Stimulated activated CD4-positive, alpha-beta T cell treated with anti-CD3 and anti-CD28 coated beads, Interleukin-2, amount 100 ng/mL, for 48 hours (primary cell): ENCODE results near the gene GATA3.

Source experiments
- DNase-seq, 2 donors: peaks; one replicate each; pipeline ENCODE4 v3.0.0-alpha.2; 2020

GATA3 gene

DNA sequence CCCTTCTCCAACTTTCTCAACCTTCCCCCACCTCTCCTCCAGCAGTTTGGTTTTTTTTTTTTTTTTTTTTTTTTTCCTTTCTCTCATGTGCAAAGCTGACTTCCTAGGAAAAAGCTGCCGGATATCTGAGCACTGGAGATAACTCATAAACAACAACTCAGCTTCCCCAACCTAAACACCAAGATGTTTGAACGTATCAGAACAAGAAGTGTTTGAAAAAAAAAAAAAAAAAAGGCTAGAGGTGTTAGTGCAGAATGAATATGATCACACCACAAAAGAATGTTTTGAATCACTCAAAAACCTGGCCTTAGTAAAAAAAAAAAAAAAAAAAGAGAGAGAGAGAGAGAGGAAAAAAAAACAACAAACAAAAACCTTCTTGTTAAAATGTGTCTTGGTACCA lies 11.2 kb downstream of the GATA3 start:
- no peak for DNase-seq

DNA sequence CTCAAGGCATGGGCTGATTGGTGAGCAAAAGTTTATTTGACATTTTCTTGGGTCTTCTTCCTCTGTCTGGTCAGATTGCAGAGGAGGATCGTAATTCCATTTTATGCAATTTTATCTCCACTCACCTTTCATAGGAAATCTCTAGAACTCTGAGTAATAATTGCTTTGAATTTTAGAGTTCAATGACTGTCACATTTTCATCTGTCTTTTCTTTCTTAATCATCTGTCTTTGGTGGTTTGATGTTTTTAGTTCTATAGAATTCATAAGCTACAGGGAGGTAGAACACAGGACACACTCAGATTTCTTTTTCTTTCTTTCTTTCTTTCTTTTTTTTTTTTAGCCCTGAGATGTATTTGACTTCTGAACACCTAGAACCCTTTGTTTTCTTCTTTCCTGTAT lies 11.6 kb downstream of the GATA3 start:
- no peak for DNase-seq

GRCh38 chr10:8066797-8067196 lies 12.3 kb downstream of the GATA3 start:
- DNase-seq: no peak

DNA sequence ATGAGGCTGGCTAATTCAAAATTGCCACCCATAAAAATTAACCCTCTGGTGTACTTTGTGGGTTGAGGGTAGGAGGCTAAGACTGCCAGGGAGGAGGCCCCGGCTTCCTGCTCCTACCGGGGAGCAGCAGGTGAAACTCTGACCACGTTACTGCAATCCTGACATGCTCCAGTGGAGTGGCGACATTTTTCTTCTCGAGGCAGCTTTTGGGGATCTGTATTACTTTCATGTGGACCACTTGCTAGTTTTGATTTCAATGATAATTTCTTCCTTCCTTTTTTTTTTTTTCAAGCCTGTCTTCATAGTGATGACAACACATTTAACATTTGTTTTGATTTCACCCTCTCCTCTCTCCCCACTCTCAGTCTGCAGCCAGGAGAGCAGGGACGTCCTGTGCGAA lies 14.6 kb downstream of the GATA3 start:
- no peak for DNase-seq

GRCh38 chr10:8069627-8070026 lies 15.1 kb downstream of the GATA3 start:
- no peak for DNase-seq

- DNase-seq: no peak
Measured at GRCh38 chr10:8070440-8070839, 16.0 kb downstream of the GATA3 start.

DNA sequence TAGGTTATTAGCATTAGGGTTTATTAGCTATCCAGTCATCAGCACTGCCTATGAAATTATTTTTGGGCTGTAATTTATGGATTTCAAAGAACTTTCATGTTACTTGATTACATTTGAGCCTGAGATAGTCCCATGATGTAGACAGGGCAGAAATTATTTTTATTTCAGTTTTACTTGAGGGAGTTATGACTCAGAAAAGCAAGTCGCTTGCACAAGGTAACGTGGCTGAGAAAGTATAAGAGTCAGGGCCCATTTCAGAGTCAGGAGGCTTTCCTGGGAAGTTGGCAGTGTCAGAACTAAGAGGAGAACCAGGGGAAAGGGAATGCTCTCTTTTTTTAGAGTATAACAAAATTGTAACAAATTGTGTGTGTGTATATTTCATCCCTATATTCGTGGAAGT lies 16.5 kb downstream of the GATA3 start:
- DNase-seq: no peak

DNA sequence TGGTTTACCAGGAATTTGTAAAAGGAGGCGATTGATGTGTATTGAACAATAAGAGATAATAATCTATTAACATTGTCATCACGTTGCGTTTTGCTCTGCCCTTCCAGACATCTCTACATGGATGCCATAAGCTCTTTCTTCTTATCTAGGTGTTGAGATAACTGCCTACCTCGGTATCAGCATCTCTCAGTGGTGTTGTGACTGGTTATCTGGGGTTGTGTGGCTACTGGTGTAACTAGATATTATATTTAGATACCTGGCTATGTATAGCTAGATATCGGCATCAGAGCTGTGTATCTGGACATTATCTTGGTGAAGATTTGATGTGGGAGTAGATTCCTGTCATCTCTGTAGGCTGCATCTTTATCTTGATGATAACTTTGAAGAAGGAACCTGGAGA lies 17.2 kb downstream of the GATA3 start:
- no peak for DNase-seq

DNA sequence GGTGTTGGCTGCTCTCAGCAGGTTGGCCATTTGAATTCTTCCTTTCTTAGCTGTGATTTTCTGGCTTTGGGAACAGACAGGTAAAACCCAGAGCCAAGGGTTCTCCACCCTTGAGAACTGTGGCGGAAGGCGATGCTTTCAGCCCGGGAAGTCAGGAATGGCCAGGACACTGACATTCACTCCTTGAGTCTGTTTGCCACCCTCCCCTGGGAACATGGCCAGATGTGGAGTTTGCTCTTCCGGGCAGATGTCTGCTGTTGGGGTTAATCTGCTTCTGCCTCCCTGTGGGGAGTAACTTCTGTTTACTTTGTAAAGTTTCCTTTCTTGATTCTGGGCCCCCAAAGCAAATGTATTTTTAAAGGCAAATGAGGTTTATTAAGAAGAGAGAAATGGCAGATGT lies 17.7 kb downstream of the GATA3 start:
- DNase-seq: no peak

DNA sequence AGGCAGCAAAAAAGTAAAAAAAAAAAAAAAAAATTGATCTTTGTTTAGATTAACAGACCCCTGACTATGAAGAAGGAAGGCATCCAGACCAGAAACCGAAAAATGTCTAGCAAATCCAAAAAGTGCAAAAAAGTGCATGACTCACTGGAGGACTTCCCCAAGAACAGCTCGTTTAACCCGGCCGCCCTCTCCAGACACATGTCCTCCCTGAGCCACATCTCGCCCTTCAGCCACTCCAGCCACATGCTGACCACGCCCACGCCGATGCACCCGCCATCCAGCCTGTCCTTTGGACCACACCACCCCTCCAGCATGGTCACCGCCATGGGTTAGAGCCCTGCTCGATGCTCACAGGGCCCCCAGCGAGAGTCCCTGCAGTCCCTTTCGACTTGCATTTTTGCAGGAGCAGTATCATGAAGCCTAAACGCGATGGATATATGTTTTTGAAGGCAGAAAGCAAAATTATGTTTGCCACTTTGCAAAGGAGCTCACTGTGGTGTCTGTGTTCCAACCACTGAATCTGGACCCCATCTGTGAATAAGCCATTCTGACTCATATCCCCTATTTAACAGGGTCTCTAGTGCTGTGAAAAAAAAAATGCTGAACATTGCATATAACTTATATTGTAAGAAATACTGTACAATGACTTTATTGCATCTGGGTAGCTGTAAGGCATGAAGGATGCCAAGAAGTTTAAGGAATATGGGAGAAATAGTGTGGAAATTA lies 19.4 kb downstream of the GATA3 start:
- DNase-seq: no peak

DNA sequence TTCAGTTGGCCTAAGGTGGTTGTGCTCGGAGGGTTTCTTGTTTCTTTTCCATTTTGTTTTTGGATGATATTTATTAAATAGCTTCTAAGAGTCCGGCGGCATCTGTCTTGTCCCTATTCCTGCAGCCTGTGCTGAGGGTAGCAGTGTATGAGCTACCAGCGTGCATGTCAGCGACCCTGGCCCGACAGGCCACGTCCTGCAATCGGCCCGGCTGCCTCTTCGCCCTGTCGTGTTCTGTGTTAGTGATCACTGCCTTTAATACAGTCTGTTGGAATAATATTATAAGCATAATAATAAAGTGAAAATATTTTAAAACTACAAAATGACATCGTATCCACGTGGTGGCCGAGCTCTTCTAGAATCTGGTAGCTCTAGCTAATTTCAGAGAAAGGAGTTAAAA lies 20.4 kb downstream of the GATA3 start:
- no peak for DNase-seq

DNA sequence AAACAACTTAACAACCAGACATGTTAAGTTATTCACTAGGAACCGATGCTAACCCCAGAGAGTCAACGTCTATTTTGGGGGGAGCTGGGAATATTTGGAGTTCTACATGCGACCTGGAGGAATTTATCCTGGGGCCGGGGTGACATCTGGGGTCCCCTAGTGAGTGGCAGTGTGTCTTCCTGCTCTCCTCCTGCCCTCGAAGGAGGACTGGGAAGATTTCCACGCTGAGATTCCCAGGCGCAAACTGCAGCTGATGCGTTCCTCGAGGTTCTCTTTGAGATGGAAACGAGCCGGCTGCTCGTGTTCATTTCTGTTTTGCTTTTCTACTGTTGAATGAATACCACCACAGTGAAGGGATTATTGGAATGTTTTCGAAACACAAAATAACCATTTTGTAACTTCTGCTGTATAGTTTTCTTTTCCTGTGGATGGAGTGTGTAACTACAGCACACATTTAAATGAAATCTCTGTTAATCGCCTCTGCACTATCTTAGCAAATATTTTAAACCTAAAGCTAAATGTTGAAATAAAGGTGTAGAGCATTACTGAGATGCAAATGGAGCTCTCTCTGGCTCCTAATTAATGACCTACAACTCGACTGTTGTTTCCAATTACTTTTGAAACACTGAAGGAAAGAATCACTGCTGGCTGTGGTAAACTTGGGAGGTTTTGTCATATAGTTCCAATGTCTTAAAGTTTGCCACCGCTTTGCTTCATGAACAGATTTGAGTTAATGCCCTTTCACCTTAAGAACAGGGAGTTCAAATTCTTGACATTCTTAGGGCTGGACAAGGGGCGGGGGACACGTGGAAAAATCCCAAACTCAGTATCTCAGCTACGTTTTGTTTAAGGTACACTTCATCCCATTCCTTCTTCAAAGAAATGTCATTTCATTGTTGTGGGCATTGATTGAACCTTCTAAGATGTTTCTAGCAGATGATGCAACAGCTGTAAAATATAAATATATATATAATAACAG lies 21.1 kb downstream of the GATA3 start:
- DNase-seq: no peak

DNA sequence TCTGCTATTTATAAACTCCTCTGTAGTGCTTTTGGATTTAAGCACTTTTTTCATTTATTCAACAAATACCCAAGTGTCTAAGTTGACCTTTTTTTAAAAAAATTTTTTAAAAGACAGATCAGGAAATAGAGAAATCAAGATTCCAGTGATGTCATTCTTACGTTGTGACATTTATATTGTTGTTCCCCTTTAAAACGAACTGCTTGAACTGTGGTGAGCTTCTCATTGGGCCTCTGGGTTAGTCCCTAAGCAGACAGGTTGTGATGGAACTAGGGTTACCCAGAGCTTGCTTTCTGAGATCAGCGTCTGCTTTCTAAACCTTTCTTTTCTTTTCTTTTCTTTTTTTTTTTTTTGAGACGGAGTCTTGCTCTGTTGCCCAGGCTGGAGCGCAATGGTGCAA lies 22.4 kb downstream of the GATA3 start:
- no peak for DNase-seq

DNA sequence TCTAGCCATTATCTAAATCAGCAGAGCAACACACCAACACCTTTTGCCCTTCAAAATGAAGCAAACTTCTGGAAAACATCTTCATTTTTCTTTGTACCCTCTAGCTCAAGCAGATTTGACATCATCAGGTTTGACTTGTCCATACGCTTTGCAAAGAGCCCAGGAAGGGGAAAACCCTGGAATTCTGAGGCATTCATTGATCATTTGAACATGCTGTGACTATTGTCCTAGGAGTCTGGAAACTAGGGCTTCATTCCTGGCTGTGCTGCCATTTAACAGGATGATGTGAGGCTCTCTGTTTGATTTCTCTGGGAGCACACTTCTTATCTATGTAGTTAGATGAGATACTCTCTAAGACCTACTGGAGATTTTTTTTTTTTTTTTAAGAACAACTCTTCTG lies 23.5 kb downstream of the GATA3 start:
- DNase-seq: no peak

GRCh38 chr10:8079126-8079525 lies 24.6 kb downstream of the GATA3 start:
- DNase-seq: no peak

DNA sequence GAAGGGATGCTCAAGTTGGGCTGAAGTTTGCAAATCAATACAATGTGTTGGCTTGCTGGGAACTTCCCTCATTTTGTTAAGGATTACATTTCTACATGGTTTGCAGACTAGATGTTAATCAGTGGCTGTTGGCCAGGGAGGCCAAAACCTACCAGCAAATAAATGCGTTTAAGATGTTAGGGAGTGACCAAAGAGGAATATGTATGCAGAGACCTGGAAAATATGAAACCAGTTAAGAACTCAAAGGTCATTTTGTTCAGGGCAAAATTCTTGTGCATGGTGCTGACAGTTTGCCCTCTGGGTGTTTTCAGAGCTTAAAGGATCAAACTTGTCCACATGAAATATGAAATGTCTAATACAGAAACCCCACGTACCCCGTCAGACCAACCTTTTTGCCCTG lies 30.3 kb downstream of the GATA3 start:
- DNase-seq: no peak

DNA sequence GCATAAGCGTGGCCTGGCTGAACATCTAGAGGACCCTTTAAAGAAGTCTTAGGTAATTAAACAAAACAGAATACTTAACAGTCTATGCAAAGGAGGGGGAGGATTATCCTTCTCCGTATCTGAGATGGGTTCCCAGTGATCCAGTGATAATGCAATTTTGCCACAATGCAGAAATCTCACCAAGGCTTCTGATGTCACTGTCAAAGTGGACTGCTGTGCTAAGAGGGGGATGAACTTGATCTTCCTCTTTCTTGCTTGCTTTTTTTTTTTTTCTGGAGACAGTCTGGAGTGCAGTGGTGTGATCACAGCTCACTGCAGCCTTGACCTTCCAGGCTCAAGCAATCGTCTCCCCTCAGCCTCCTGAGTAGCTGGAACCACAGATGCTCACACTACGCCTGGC lies 30.8 kb downstream of the GATA3 start:
- DNase-seq: no peak

GRCh38 chr10:8086315-8086714 lies 31.8 kb downstream of the GATA3 start:
- DNase-seq: no peak

DNA sequence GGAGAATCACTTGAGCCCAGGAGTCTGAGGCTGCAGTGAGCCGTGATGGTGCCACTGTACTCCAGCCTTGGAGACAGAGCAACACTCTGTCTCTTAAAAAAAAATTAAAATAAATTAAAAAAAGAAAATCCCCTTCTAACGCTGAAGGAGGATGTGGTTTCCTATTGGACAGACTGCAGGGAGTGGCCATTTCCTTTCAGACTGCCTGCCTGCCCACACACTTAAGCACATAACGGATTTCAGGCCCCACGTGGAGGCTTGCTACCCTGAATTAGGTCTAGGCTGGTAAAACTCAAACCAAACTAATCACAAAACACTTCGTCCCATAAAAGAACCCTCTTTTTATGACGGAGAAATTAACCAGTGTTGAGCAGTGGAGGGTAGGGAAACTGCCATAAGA lies 34.0 kb downstream of the GATA3 start:
- no peak for DNase-seq

- DNase-seq: no peak
Measured at GRCh38 chr10:8092428-8092827, 37.9 kb downstream of the GATA3 start.

GRCh38 chr10:8095959-8096358 lies 41.5 kb downstream of the GATA3 start:
- no peak for DNase-seq

- DNase-seq: no peak
Measured at GRCh38 chr10:8096931-8097330, 42.4 kb downstream of the GATA3 start.

DNA sequence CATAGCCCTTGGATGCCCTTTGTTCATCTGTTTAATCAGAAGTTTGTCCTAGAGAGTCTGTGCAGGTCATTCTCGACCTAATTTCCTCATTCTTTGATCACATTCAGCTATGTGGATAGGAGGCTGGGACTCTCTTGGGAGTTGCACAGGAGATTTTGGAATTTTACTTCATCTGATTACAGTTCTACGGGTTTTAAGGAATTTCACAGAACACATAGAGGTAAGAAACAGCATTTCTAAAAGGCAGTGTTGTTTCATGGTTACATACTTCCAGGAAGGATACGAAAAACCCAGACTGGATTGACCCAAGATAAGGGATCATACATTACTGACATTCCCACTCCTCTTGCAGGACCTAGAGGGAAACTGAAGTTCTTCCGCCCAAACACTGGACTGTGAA lies 45.9 kb downstream of the GATA3 start:
- DNase-seq: no peak

DNA sequence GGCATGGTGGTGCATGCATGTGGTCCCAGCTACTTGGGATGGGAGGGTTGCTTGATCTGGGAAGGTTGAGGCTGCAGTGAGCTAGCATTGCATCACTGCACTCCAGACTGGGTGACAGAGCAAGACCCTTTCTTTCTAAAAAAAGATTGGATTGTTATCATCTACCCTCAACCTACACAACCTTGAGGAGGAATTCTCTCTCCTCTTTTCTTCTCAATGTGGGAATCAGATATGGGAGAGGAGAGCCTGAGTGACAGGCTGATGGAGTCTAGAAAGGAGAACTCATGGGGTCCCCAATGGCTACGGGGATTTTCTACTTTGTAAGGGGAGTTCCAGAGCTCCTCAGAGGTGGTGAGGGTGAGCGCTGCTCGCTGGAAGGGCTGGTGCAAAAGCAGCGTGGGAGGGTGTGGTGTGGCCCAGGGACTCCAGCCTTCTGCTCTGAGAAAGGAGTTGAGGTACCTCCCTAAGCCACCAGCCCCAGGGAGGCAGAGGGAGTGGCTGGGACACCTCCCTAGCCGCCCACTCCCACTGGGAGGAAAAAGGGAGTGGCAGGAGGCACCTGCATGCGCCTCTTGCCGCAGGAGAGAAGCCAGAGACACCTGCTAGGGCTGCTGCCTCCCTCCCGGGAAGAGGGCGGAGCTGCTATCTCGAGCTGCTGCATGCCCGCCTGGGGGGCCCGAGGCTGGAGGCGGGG lies 48.4 kb downstream of the GATA3 start:
- no peak for DNase-seq
